Osteoblast (primary cell): ENCODE data around the gene AGPS. TPM values are rescaled to one million over a fixed set of nuclear protein-coding genes. Genes with fewer than 3 reads are reported as not detected.

Experiments
- DNase-seq: peaks from one replicate; pipeline ENCODE4 v3.0.0; 2011; ENCODE audit warnings: low spot score, mixed read lengths; ENCODE audit not compliant: insufficient read length; ENCODE audit errors: missing footprints
- H2AFZ ChIP-seq: 2 replicates; pipeline ENCODE4 v1.6.0; 2011; ENCODE audit warnings: mild to moderate bottlenecking, low read length
- H3K27ac ChIP-seq: 2 replicates; pipeline ENCODE4 v1.5.1; 2011; ENCODE audit warnings: mild to moderate bottlenecking, low read depth, low read length, moderate library complexity
- H3K27me3 ChIP-seq: 2 replicates; pipeline ENCODE4 v1.6.0; 2012; ENCODE audit warnings: mild to moderate bottlenecking, control low read depth, inconsistent platforms, low read length, moderate library complexity; ENCODE audit not compliant: insufficient read depth
- H3K36me3 ChIP-seq: 2 replicates; pipeline ENCODE4 v1.5.1; 2011; ENCODE audit warnings: mild to moderate bottlenecking, low read length, control low read depth, moderate library complexity; ENCODE audit not compliant: insufficient read depth
- H3K4me1 ChIP-seq: 2 replicates; pipeline ENCODE4 v1.5.1; 2011; ENCODE audit warnings: mild to moderate bottlenecking, low read length, control low read depth, moderate library complexity; ENCODE audit not compliant: insufficient read depth
- H3K4me2 ChIP-seq: 2 replicates; pipeline ENCODE4 v1.6.0; 2011; ENCODE audit warnings: mild to moderate bottlenecking, low read length; ENCODE audit not compliant: insufficient read depth
- H3K4me3 ChIP-seq: fragments of 200-600 bp; sonication (generic); 3 replicates; pipeline ENCODE4 v1.5.1; 2012; ENCODE audit warnings: mild to moderate bottlenecking, low read length, inconsistent platforms; ENCODE audit not compliant: insufficient read depth
- H3K79me2 ChIP-seq: 2 replicates; pipeline ENCODE4 v1.6.0; 2012; ENCODE audit warnings: mild to moderate bottlenecking, low read length, control low read depth, inconsistent platforms; ENCODE audit not compliant: insufficient read depth
- H3K9me3 ChIP-seq: 2 replicates; pipeline ENCODE4 v1.5.1; 2011; ENCODE audit warnings: low read depth, low read length, control low read depth
- H4K20me1 ChIP-seq: 2 replicates; pipeline ENCODE4 v1.6.0; 2012; ENCODE audit warnings: mild to moderate bottlenecking, low read length, control low read depth; ENCODE audit not compliant: insufficient read depth
- CTCF ChIP-seq: IDR thresholded peaks from 2 replicates; pipeline ENCODE4 v1.5.1; 2011; ENCODE audit warnings: mild to moderate bottlenecking, low read depth, low read length, moderate library complexity; ENCODE audit errors: extremely low read depth
- total RNA-seq: library from RNA; depleted of rRNA; stranded (reverse); fragments of >200 nt; gene quantifications from 2 replicates; pipeline ENCODE4 v1.2.3, GENCODE V29; 2012

The AGPS gene
- total RNA-seq = 32.1 and 34.0 TPM in 2 replicates

GRCh38 chr2:177392373-177393202 is at the start of gene AGPS:
AGPS (plus strand) TSS chr2:177392773; CDS start chr2:177392790, 17 bp downstream.
- H3K4me2 ChIP-seq = peak within 1 kb of the TSS; percentile 94
- peak; percentile 94 for DNase-seq
- peaks cover 43% of the 10 kb centered on the region for H3K79me2 ChIP-seq
- H2AFZ ChIP-seq = peak within 1 kb of the TSS; percentile 98
- H4K20me1 ChIP-seq = peaks cover 8% of the 10 kb centered on the region
- peak within 1 kb of the TSS; percentile 89 for H3K4me3 ChIP-seq
- H3K9me3 ChIP-seq = no peaks in the 10 kb centered on the region
- peaks cover 28% of the 10 kb centered on the region for H3K4me1 ChIP-seq
- no peak for TF ChIP-seq CTCF
- no peaks in the 10 kb centered on the region for H3K27me3 ChIP-seq
- H3K36me3 ChIP-seq = no peaks in the 10 kb centered on the region
- peak within 1 kb of the TSS; percentile 71 for H3K27ac ChIP-seq

GRCh38 chr2:177343773-177344172 is 48.8 kb upstream of the AGPS start:
- no peak overlapping the region for H3K4me3 ChIP-seq
- H3K27me3 ChIP-seq = no peaks in the 10 kb centered on the region
- no peaks in the 10 kb centered on the region for H3K36me3 ChIP-seq
- no peaks in the 10 kb centered on the region for H4K20me1 ChIP-seq
- no peaks in the 10 kb centered on the region for H3K79me2 ChIP-seq
- no peak for DNase-seq
- H3K27ac ChIP-seq = no peak overlapping the region
- no peaks in the 10 kb centered on the region for H3K9me3 ChIP-seq
- no peak overlapping the region for H2AFZ ChIP-seq
- no peak for TF ChIP-seq CTCF
- H3K4me1 ChIP-seq = no peaks in the 10 kb centered on the region
- H3K4me2 ChIP-seq = no peak overlapping the region

GRCh38 chr2:177344316-177344715 is 48.3 kb upstream of the AGPS start:
- Histone ChIP-seq H3K4me3 (no peak overlapping the region), H3K27ac (no peak overlapping the region), H3K79me2 (no peaks in the 10 kb centered on the region), H3K9me3 (no peaks in the 10 kb centered on the region), H3K27me3 (no peaks in the 10 kb centered on the region), H3K36me3 (no peaks in the 10 kb centered on the region), H2AFZ (no peak overlapping the region), H3K4me1 (no peaks in the 10 kb centered on the region), H4K20me1 (no peaks in the 10 kb centered on the region), H3K4me2 (no peak overlapping the region)
- no peak for DNase-seq
- no peak for TF ChIP-seq CTCF

GRCh38 chr2:177346192-177346591 is 46.4 kb upstream of the AGPS start:
- Histone ChIP-seq H3K4me2 (no peak overlapping the region), H4K20me1 (no peaks in the 10 kb centered on the region), H3K36me3 (no peaks in the 10 kb centered on the region), H3K4me3 (no peak overlapping the region), H2AFZ (no peak overlapping the region), H3K27me3 (no peaks in the 10 kb centered on the region), H3K27ac (no peak overlapping the region), H3K4me1 (no peaks in the 10 kb centered on the region), H3K9me3 (no peaks in the 10 kb centered on the region), H3K79me2 (no peaks in the 10 kb centered on the region)
- no peak for TF ChIP-seq CTCF
- DNase-seq = no peak
